ENCODE results near the gene MAPKBP1.

Gene MAPKBP1

GRCh38 chr15:41836073-41836472 is 61.8 kb downstream of the MAPKBP1 start:
- peaks cover 3% of the 10 kb centered on the region for H3K27me3 Mint-ChIP-seq (ENCODE audit: low read depth, poor library complexity)

GRCh38 chr15:41836713-41837454 is 62.6 kb downstream of the MAPKBP1 start:
- DNase-seq: no peak
- no peak overlapping the region for H3K4me3 Mint-ChIP-seq
- H3K4me1 Mint-ChIP-seq: no peaks in the 10 kb centered on the region
- H3K27ac Mint-ChIP-seq: no peak overlapping the region
- peaks cover 16% of the 10 kb centered on the region for H3K36me3 Mint-ChIP-seq (ENCODE audit: low read depth)
- no peaks in the 10 kb centered on the region for H3K9me3 Mint-ChIP-seq
- no peak for TF ChIP-seq CTCF (IDR thresholded peaks at IDR 0.05)
- H3K27me3 Mint-ChIP-seq (ENCODE audit: low read depth, poor library complexity): peaks cover 3% of the 10 kb centered on the region

More at GRCh38 chr15:41836073-41836472, 61.8 kb downstream of the MAPKBP1 start:
- peaks cover 23% of the 10 kb centered on the region for H3K36me3 Mint-ChIP-seq (ENCODE audit: low read depth)
- TF ChIP-seq CTCF (IDR thresholded peaks at IDR 0.05): no peak
- H3K27ac Mint-ChIP-seq: no peak overlapping the region
- H3K4me1 Mint-ChIP-seq: no peaks in the 10 kb centered on the region
- no peak overlapping the region for H3K4me3 Mint-ChIP-seq
- no peaks in the 10 kb centered on the region for H3K9me3 Mint-ChIP-seq
- DNase-seq: no peak

- H3K4me1 Mint-ChIP-seq: peaks cover 5% of the 10 kb centered on the region
- TF ChIP-seq CTCF (IDR thresholded peaks at IDR 0.05): no peak
- no peak within 1 kb of the TSS for H3K27ac Mint-ChIP-seq
- no peak for DNase-seq
- peaks cover 3% of the 10 kb centered on the region for H3K27me3 Mint-ChIP-seq (ENCODE audit: low read depth, poor library complexity)
- no peaks in the 10 kb centered on the region for H3K9me3 Mint-ChIP-seq
- no peak within 1 kb of the TSS for H3K4me3 Mint-ChIP-seq
- H3K36me3 Mint-ChIP-seq (ENCODE audit: low read depth): peaks cover 8% of the 10 kb centered on the region
Observed at GRCh38 chr15:41838400-41838897, 64.2 kb downstream of the MAPKBP1 start, which contains the start of gene PLA2G4B. PLA2G4B (plus strand) TSS chr15:41838847; CDS start chr15:41838914, 67 bp downstream.

GRCh38 chr15:41839781-41840491 is 65.7 kb downstream of the MAPKBP1 start:
- H3K4me1 Mint-ChIP-seq: peaks cover 5% of the 10 kb centered on the region
- TF ChIP-seq CTCF (IDR thresholded peaks at IDR 0.05): no peak
- peaks cover 8% of the 10 kb centered on the region for H3K36me3 Mint-ChIP-seq (ENCODE audit: low read depth)
- peaks cover 2% of the 10 kb centered on the region for H3K27me3 Mint-ChIP-seq (ENCODE audit: low read depth, poor library complexity)
- H3K9me3 Mint-ChIP-seq: no peaks in the 10 kb centered on the region
- DNase-seq: no peak
- H3K27ac Mint-ChIP-seq: no peak overlapping the region
- no peak overlapping the region for H3K4me3 Mint-ChIP-seq

- DNase-seq: no peak
- H3K27ac Mint-ChIP-seq: no peak overlapping the region
- H3K27me3 Mint-ChIP-seq (ENCODE audit: low read depth, poor library complexity): no peaks in the 10 kb centered on the region
- H3K4me3 Mint-ChIP-seq: no peak overlapping the region
- TF ChIP-seq CTCF (IDR thresholded peaks at IDR 0.05): no peak
- peaks cover 5% of the 10 kb centered on the region for H3K4me1 Mint-ChIP-seq
- H3K9me3 Mint-ChIP-seq: no peaks in the 10 kb centered on the region
- H3K36me3 Mint-ChIP-seq (ENCODE audit: low read depth): peaks cover 8% of the 10 kb centered on the region
Observed at GRCh38 chr15:41840673-41841072, 66.4 kb downstream of the MAPKBP1 start.

Data from nephron progenitor cell (in vitro differentiated cells).